BE2C (cell line): ENCODE results near the gene UMAD1.

Experiments
- DNase-seq: peaks from one replicate; pipeline ENCODE4 v3.0.0-alpha.2; 2020
- H3K27me3 ChIP-seq: fragments of 250-450 bp; sonication (Bioruptor Pico); 2 replicates; pipeline ENCODE4 v1.5.1; 2020; ENCODE audit warnings: mild to moderate bottlenecking
- H3K36me3 ChIP-seq: fragments of 250-450 bp; sonication (Bioruptor Pico); 2 replicates; pipeline ENCODE4 v1.5.1; 2020; ENCODE audit warnings: mild to moderate bottlenecking
- H3K4me1 ChIP-seq: fragments of 250-450 bp; sonication (Bioruptor Pico); 2 replicates; pipeline ENCODE4 v1.5.1; 2020
- H3K4me3 ChIP-seq: 2 replicates; pipeline ENCODE4 v1.5.1; 2011; ENCODE audit warnings: low read depth, low read length
- H3K9me3 ChIP-seq: fragments of 250-450 bp; sonication (Bioruptor Pico); 2 replicates; pipeline ENCODE4 v1.5.1; 2020
- TF ChIP-seq, protein P1 (sequence below): IDR thresholded peaks from 2 replicates; pipeline ENCODE4 v1.5.1; 2012; ENCODE audit warnings: mild to moderate bottlenecking, low read depth, low read length

UMAD1 gene

DNA sequence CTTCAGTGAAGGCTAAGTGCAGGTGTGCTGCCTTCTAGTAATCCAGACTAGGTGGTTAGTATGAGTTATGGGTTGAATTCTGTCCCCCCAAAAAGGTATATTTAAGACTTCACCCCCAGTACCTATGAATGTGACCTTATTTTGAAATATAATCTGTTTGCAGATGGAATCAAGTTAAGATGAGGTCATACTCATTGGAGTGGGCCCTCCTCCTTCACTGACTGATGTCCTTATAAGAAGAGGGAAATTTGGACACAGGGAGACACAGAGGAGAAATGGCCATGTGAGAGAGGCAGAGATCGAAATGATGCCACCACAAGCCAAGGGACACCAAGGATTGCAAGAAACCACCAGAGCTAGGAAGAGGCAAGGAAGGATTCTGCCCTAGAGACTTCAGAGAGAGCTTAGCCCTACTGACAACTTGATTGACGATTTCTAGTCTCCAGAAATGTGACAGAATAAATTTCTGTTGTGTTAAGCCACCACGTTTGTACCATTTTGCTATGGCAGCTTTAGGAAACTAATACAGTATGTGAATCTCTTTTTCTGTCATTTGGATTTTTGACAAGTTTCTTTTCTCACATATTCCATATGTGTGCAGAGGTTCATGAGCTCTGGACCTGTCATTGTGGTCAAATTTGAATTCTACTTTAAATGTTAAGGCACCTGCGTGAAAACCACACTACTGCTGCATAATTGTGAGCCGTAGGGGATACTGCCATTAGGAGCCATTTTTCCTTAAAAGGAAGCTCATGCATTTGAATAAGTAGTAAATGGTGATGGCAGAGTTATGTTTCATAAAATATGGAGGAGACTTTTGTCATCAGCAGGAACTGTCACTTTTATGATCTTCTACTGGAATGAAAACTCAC lies 80.4 kb downstream of the UMAD1 start:
- H3K4me3 ChIP-seq, result no peak overlapping the region
- H3K27me3 ChIP-seq, result no peaks in the 10 kb centered on the region
- TF ChIP-seq, protein P1, sequence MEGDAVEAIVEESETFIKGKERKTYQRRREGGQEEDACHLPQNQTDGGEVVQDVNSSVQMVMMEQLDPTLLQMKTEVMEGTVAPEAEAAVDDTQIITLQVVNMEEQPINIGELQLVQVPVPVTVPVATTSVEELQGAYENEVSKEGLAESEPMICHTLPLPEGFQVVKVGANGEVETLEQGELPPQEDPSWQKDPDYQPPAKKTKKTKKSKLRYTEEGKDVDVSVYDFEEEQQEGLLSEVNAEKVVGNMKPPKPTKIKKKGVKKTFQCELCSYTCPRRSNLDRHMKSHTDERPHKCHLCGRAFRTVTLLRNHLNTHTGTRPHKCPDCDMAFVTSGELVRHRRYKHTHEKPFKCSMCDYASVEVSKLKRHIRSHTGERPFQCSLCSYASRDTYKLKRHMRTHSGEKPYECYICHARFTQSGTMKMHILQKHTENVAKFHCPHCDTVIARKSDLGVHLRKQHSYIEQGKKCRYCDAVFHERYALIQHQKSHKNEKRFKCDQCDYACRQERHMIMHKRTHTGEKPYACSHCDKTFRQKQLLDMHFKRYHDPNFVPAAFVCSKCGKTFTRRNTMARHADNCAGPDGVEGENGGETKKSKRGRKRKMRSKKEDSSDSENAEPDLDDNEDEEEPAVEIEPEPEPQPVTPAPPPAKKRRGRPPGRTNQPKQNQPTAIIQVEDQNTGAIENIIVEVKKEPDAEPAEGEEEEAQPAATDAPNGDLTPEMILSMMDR, result no peak
- no peaks in the 10 kb centered on the region for H3K9me3 ChIP-seq
- no peaks in the 10 kb centered on the region for H3K36me3 ChIP-seq
- DNase-seq, result no peak
- H3K4me1 ChIP-seq, result peaks cover 9% of the 10 kb centered on the region; the same call in 1 of the 2 replicates

DNA sequence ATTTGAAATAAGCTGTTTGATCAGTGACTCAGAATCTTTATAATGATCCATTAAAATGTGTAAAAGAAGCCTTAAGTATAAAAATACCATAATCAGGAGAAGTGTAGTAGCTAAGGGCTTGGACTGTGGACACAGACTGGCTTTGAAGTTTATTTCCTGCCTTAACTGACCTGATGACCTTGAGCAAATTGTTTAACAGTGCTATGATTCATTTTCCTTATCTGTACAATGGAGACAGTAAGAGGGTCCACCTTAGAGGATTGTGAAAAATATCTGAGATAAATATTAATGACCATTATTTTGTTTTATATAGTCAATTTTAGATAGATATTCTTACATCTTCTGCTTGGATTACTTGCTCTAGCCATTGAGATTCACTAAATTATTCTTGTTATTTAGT lies 91.2 kb downstream of the UMAD1 start:
- H3K36me3 ChIP-seq, result no peaks in the 10 kb centered on the region
- no peak for DNase-seq
- H3K27me3 ChIP-seq, result no peaks in the 10 kb centered on the region
- no peaks in the 10 kb centered on the region for H3K9me3 ChIP-seq
- no peak overlapping the region for H3K4me3 ChIP-seq
- TF ChIP-seq, protein P1, result no peak
- H3K4me1 ChIP-seq, result peaks cover 10% of the 10 kb centered on the region

DNA sequence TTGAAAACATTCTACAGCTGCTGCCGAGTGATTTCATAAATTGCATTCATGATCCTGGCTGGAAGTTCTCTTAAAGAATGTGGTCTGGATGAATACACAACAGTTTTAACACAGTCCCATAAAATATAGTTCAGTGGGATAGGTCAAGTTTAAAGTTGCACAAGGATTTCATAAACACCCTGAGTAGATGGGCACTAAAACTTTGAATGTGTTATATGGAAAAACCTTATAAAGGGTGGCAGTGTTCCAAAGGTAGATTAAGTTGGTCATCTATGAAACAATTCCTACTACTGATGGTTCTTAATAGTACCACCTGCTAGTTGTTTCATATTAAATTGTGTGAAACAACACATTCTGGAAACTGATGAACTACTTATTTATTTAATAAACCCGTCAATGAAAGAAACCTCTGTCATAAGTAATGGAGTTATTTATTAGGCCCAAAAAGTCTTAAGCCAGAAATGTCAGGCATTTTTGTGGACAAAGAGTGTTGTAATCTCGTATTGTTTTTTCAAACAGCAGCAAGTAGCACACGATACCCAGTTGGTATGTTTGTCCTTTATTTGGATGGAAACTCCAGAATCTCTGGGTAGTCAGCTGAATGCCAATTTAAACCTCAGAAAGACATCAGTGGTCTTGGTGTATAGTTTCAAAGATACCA lies 92.2 kb downstream of the UMAD1 start:
- Histone ChIP-seq H3K9me3 (no peaks in the 10 kb centered on the region), H3K4me1 (peaks cover 10% of the 10 kb centered on the region), H3K27me3 (no peaks in the 10 kb centered on the region), H3K4me3 (no peak overlapping the region), H3K36me3 (no peaks in the 10 kb centered on the region)
- no peak for DNase-seq
- TF ChIP-seq, protein P1, result no peak

DNA sequence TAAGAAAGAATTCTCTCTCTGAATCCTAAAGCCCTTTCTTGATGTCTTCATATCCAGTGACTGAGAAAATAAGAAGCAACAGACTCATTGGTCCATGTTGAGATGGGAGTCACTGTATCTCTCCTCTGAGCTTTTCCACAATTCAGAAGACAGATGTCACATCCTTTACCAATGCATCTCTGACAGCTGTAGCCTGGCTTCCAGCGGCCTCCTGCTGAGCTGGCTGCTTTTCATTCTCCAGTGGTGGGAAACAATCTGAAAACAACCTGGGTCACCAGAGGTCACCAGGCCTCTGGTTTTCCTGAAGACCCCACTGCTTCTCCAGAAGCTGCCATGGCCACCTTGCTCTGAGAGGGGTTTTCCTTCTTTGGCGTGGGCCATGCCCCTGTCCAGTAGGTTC lies 96.1 kb downstream of the UMAD1 start:
- no peak for DNase-seq
- Histone ChIP-seq H3K4me3 (no peak overlapping the region), H3K9me3 (no peaks in the 10 kb centered on the region), H3K36me3 (no peaks in the 10 kb centered on the region), H3K4me1 (peaks cover 8% of the 10 kb centered on the region), H3K27me3 (no peaks in the 10 kb centered on the region)
- TF ChIP-seq, protein P1, result no peak

DNA sequence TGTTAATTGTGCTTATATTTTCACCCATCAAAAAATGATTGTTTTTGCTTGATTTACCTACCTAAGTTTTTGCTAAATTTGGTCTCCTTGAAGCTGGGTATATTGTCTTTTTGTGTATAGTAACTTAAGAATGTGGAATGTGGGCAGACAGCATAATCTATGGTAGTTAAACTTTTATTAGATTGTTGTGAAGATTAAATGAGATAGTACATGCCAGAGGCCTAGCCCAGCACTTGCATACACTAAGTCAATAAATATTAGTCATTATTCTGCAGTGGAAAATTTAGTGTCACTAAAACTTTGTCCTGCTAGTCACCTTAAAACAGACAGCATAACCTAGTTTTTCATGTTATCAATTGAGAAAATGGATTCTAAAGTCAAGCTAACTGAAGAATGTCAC lies 97.1 kb downstream of the UMAD1 start:
- Histone ChIP-seq H3K9me3 (no peaks in the 10 kb centered on the region), H3K4me1 (peaks cover 4% of the 10 kb centered on the region), H3K36me3 (no peaks in the 10 kb centered on the region), H3K27me3 (no peaks in the 10 kb centered on the region), H3K4me3 (no peak overlapping the region)
- no peak for DNase-seq
- TF ChIP-seq, protein P1, result no peak

DNA sequence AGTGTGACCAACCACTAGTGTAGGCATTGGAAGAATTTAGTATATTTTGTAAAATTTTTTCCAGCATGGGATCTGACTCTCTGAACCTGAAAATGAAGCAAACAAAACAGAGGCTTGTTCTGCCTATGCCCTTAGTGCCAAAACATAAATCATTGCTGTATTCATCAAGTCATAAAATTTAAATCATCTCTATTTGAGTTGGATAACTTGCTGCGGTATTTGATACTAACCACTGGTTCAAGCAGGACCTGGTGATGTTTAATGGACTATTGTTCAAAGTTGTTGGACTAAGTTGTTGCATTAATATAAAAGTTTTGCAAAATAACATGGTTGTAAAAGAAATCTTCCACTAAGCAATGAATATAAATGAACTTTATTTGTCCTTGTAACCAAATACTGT lies 97.6 kb downstream of the UMAD1 start:
- no peaks in the 10 kb centered on the region for H3K9me3 ChIP-seq
- DNase-seq, result no peak
- no peaks in the 10 kb centered on the region for H3K36me3 ChIP-seq
- TF ChIP-seq, protein P1, result no peak
- no peaks in the 10 kb centered on the region; the same call in 1 of the 2 replicates for H3K4me1 ChIP-seq
- no peaks in the 10 kb centered on the region for H3K27me3 ChIP-seq
- H3K4me3 ChIP-seq, result no peak overlapping the region
